BLaER1 treated with 17β-estradiol and CSF1 and Interleukin-3, amounts not matched to agents 10 nM and 100 nM (cell line): Measurements from ENCODE around the gene PRTN3.
A peak's percentile ranks its signal among the peaks of the same experiment; 100 is the strongest.

ENCODE experiments used
- H3K27ac ChIP-seq, 11 experiments: shearing (Covaris generic); formaldehyde crosslinking; 2 replicates each; pipeline ENCODE4 v1.8.1; 2022
- H3K27me3 ChIP-seq, 11 experiments: shearing (Covaris generic); formaldehyde crosslinking; 2 replicates each; pipeline ENCODE4 v1.8.1; 2022
- H3K36me3 ChIP-seq, 11 experiments: shearing (Covaris generic); formaldehyde crosslinking; 2 replicates each; pipeline ENCODE4 v1.8.1; 2022
- H3K4me1 ChIP-seq, 10 experiments: shearing (Covaris generic); formaldehyde crosslinking; 2 replicates each; pipeline ENCODE4 v1.8.1; 2022
- H3K4me2 ChIP-seq, 11 experiments: shearing (Covaris generic); formaldehyde crosslinking; 2 replicates each; pipeline ENCODE4 v1.8.1; 2022
- H3K4me3 ChIP-seq, 10 experiments: shearing (Covaris generic); formaldehyde crosslinking; 2 replicates each; pipeline ENCODE4 v1.8.1; 2022
- H3K9ac ChIP-seq, 11 experiments: shearing (Covaris generic); formaldehyde crosslinking; 2 replicates each; pipeline ENCODE4 v1.8.1; 2022
- H3K9me3 ChIP-seq, 11 experiments: shearing (Covaris generic); formaldehyde crosslinking; replicated peaks in 1 of 11; 2 replicates each; pipeline ENCODE4 v1.8.1; 2022
- H4K20me1 ChIP-seq, 11 experiments: shearing (Covaris generic); formaldehyde crosslinking; 2 replicates each; pipeline ENCODE4 v1.8.1; 2022
- Cebpa-rat ChIP-seq, 11 experiments: shearing (Covaris generic); IDR thresholded peaks; 2 replicates each; pipeline ENCODE4 v1.8.1; 2022

Gene PRTN3, protein sequence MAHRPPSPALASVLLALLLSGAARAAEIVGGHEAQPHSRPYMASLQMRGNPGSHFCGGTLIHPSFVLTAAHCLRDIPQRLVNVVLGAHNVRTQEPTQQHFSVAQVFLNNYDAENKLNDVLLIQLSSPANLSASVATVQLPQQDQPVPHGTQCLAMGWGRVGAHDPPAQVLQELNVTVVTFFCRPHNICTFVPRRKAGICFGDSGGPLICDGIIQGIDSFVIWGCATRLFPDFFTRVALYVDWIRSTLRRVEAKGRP

DNA sequence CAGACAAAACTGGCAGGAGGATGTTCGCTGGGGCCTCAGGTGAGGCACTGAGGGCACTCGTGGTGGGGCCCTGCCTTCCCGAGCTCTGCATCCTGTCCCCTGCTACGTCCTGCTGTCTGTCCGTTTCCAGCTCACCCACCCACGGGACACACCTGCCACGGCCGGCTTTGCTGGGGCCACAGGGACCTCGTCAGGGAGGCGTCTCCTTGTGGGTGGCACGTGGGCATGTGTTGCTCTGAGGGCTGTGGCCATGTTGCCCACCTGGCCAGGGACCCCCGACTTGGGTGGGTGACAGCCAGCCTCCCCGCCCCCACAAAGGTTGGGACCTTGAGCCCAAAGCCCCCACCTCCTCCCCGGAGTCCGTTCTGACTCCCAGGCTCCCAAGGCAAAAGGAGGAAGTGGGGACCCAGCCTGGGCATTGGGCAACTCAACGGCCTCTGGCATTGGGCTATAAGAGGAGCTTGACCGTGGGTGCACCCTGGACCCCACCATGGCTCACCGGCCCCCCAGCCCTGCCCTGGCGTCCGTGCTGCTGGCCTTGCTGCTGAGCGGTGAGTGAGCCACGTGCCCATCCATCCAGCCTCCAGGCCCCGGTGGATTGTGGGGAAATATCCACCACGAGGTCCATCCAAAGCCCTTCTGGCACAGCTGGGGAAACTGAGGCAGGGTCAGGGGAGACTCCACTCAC, at the start of gene PRTN3:
Gene PRTN3 (plus strand): TSS at position 481 of the 688 bp plus-strand sequence. CDS start 10 bp downstream, at position 491.
- Histone ChIP-seq H3K27ac (no peak within 1 kb of the TSS), H3K9me3 (no peaks in the 10 kb centered on the region), H3K27me3 (peaks cover 40 to 60% (median 49%) of the 10 kb centered on the region in 11 experiments), H4K20me1 (peaks cover 0 to 20% (median 0%) of the 10 kb centered on the region in 11 experiments; a peak in 7 of 22 replicates), H3K4me1 (peaks cover 19 to 44% (median 30%) of the 10 kb centered on the region in 10 experiments), H3K9ac (peak within 1 kb of the TSS in 1 of 11 experiments; percentile 49; a peak in 2 of 22 replicates), H3K36me3 (no peaks in the 10 kb centered on the region), H3K4me3 (no peak within 1 kb of the TSS), H3K4me2 (peak within 1 kb of the TSS; percentile 41 to 80 (median 74); a peak in 21 of 22 replicates)
- peak in 1 of 11 experiments; percentile 18; a peak in 1 of 22 replicates for TF ChIP-seq Cebpa-rat (IDR thresholded peaks at IDR 0.05)

DNA sequence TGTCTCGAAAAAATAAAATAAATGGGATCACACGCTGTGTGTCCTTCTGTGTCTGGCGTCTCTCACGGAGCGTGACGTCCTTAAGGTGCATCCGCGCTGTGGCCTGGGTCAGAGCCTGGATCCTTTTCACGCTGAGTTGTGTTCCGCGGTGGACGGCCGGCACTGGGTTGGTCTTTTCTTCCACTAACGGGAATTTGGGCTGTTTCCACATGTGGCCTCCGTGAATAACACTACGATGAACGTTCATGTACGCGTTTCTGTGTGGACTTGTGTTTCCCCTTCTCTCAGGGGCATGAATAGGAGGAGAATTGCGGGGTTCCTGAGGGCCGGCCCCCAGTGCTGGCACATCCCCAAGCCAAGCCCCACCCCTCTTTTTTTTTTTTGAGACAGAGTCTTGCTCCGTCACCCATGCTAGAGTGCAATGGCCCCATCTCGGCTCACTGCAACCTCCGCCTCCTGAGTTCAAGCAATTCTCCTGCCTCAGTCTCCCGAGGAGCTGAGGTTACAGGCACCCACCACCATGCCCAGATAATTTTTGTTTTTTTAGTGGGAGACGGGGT, 49.7 kb upstream of the PRTN3 start:
- Histone ChIP-seq H4K20me1 (no peaks in the 10 kb centered on the region), H3K9ac (no peak overlapping the region), H3K9me3 (no peaks in the 10 kb centered on the region), H3K27me3 (no peaks in the 10 kb centered on the region), H3K4me1 (peaks cover 23 to 43% (median 31%) of the 10 kb centered on the region in 10 experiments), H3K4me3 (no peak overlapping the region), H3K27ac (no peak overlapping the region), H3K4me2 (peak overlapping the region in 4 of 11 experiments; percentile 18 to 38 (median 36); a peak in 6 of 22 replicates), H3K36me3 (no peaks in the 10 kb centered on the region)
- TF ChIP-seq Cebpa-rat (IDR thresholded peaks at IDR 0.05): no peak

DNA sequence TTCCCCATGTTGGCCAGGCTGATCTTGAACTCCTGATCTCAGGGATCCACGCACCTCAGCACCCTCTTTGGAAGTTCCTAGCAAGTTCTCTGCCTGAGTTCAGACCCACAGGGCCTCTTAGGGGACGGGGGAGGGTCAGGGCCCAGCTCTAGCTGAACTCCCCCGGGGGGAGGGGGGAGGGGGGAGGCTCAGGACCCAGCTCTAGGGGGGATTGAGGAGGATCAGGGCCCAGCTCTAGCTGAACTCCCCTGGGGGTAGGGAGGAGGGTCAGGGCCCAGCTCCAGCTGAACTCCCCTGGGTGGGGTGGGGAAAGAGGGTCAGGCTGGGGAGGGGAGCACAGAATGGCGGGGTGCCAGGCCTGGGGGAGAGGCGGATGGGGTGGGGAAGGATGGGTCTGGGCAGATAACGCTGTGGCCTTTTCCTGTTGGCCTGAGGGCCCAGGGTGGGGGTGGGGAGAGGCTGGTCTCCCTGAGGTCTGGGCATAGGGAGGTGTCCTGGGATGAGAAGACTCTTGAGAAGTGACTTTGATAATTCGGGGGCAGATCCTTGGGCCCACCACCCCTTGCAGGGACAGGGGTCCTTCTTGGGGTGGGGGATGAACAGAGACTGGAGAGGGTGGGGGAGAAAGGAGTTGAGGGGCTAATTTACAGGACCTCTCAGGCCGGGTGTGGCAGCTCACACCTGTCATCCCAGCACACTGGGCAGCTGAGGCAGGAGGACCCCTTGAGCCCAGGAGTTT, 49.1 kb upstream of the PRTN3 start:
- H3K27ac ChIP-seq: peak overlapping the region in 5 of 11 experiments; percentile 7 to 29 (median 18); a peak in 5 of 22 replicates
- H3K4me2 ChIP-seq: peak overlapping the region in 9 of 11 experiments; percentile 5 to 38 (median 21); a peak in 9 of 22 replicates

DNA sequence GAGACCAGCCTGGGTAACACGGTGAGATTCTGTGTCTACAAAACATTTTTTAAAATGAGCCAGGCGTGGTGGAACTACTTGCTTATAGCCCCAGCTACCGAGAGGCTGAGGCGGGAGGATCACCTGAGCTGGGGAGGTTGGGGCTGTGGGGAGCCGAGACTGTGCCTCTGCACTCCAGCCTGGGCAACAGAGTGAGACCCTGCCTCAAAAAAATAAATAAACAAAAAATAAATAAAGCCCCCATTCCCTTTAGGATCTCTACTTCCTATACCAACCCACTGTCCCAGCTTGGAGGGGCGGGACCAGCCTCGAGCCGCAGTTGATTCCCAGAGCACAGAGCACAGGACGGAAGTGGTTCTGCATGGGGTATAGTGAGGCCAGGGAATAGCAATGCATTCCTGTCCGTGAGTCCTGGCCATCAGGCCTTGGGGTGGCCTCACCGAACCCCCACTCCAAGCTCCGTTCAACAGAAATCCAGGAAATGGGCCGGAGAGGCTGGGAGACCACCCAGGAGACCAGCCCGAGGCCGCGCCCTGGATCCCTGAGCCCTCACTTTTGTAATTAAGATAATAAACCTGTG, 48.4 kb upstream of the PRTN3 start:
- Histone ChIP-seq H3K4me1 (peaks cover 28 to 48% (median 36%) of the 10 kb centered on the region in 10 experiments), H4K20me1 (peaks cover 0 to under 1% (median 0%) of the 10 kb centered on the region in 11 experiments; a peak in 1 of 22 replicates), H3K36me3 (no peaks in the 10 kb centered on the region), H3K9ac (peak overlapping the region in 4 of 11 experiments; percentile 6 to 35 (median 18); a peak in 3 of 22 replicates), H3K27me3 (no peaks in the 10 kb centered on the region), H3K4me3 (no peak overlapping the region), H3K27ac (peak overlapping the region in 5 of 11 experiments; percentile 7 to 29 (median 18); a peak in 5 of 22 replicates), H3K9me3 (no peaks in the 10 kb centered on the region), H3K4me2 (peak overlapping the region in 7 of 11 experiments; percentile 5 to 30 (median 9); a peak in 3 of 22 replicates)
- TF ChIP-seq Cebpa-rat (IDR thresholded peaks at IDR 0.05): no peak

More for the DNA sequence above, 49.1 kb upstream of the PRTN3 start:
- H3K4me3 ChIP-seq: no peak overlapping the region
- H3K27me3 ChIP-seq: no peaks in the 10 kb centered on the region
- H3K36me3 ChIP-seq: no peaks in the 10 kb centered on the region
- no peaks in the 10 kb centered on the region for H3K9me3 ChIP-seq
- no peaks in the 10 kb centered on the region for H4K20me1 ChIP-seq
- peak overlapping the region in 3 of 11 experiments; percentile 6 to 19 (median 17); a peak in 3 of 22 replicates for H3K9ac ChIP-seq
- TF ChIP-seq Cebpa-rat (IDR thresholded peaks at IDR 0.05): no peak
- peaks cover 28 to 48% (median 36%) of the 10 kb centered on the region in 10 experiments for H3K4me1 ChIP-seq

DNA sequence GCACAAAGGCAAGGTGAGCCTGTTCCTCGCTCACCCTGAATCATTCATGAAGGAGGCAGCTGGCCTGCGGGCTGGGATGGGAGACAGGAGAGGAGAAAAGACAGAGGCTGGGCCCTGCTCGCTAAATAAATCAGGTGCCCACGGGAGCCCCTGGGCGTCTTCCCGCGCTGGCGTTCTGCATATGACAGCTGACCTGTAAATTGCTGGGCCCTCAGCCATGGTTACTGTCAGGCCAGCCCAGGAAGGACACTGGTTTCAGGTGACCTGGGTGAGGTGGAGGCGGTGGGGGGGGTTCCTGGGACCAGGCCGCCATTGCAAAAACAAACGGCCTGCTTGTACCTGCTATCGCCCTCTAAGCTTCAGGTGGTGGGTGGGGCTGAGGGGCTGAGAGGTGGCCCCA, 47.0 kb upstream of the PRTN3 start:
- peaks cover 25 to 43% (median 32%) of the 10 kb centered on the region in 10 experiments for H3K4me1 ChIP-seq
- H3K4me2 ChIP-seq: no peak overlapping the region
- no peak overlapping the region for H3K27ac ChIP-seq
- peaks cover 0 to 9% (median 8%) of the 10 kb centered on the region in 11 experiments; a peak in 20 of 22 replicates for H3K36me3 ChIP-seq
- H3K4me3 ChIP-seq: no peak overlapping the region
- no peak overlapping the region for H3K9ac ChIP-seq
- no peak for TF ChIP-seq Cebpa-rat (IDR thresholded peaks at IDR 0.05)
- H3K27me3 ChIP-seq: no peaks in the 10 kb centered on the region
- peaks cover 10 to 14% (median 11%) of the 10 kb centered on the region in 11 experiments for H4K20me1 ChIP-seq
- H3K9me3 ChIP-seq: peaks cover 0 to 3% (median 0%) of the 10 kb centered on the region in 11 experiments; a peak in 2 of 22 replicates

DNA sequence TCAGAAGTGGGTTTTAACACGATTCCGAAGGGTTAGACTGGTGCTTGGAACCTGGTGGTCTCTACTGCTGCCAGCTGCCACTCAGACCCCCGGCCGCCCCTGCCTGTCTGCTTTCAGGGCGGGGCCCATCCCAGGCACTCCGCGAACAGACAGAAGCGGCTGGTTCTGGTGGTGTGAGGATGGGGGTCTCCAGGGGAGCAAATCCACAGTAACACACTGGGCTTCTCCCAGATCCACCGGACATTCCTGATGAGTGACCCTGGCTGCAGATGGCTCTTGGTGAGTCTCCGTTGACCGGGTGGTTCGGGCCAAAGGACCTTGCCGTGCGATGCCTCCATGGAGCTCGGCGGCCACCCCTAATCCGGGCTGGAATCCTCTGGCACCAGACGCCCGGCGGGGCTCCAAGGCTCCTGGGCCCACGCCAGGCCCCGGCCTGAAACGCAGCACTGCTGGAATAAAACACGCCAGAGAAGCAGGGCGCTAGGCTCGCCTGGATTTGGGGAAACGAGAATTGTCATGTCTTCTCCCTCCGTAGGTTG, 45.7 kb upstream of the PRTN3 start:
- Histone ChIP-seq H3K4me2 (no peak overlapping the region), H3K4me1 (peaks cover 23 to 42% (median 33%) of the 10 kb centered on the region in 10 experiments), H3K36me3 (peaks cover 10 to 23% (median 22%) of the 10 kb centered on the region in 11 experiments), H4K20me1 (peaks cover 23 to 28% (median 24%) of the 10 kb centered on the region in 11 experiments), H3K27ac (no peak overlapping the region), H3K9ac (no peak overlapping the region), H3K27me3 (no peaks in the 10 kb centered on the region), H3K4me3 (no peak overlapping the region), H3K9me3 (peaks cover 0 to 3% (median 0%) of the 10 kb centered on the region in 11 experiments; a peak in 2 of 22 replicates)
- no peak for TF ChIP-seq Cebpa-rat (IDR thresholded peaks at IDR 0.05)

DNA sequence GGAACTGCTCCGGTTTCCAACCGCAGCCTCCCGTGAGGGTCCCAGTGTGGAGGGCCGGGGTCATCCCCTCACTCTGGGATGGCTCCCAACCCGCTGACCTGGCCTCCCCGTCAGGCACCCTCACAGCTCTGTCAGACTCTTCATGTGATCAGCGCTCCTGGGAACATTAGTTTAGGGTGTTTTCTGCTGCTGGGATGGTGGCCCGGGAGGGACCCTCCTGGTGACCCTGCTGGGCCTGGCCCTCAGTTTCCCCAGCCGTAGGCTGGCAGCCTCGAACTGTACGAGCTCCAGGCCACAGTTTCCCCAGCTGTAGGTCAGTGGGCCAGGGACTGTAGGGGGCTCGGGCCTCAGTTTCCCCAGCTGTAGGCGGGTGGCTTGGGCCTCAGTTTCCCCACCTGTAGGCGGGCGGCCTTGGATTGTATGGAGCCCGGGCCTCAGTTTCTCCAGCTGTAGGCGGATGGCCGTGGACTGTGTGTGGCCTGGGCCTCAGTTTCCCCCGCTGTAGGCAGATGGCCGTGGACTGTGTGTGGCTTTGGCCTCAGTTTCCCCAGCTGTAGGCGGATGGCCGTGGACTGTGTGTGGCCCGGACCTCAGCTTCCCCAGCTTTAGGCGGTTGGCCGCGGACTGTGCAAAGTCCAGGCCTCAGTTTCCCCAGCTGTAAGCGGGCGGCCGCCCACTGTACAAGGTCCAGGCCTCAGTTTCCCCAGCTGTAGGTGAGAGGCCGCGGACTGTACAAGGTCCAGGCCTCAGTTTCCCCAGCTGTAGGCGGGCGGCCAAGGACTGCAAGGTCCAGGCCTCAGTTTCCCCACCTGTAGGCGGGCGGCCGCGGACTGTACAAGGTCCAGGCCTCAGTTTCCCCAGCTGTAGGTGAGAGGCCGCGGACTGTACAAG, 44.9 kb upstream of the PRTN3 start:
- peaks cover 31 to 35% (median 32%) of the 10 kb centered on the region in 11 experiments for H4K20me1 ChIP-seq

More for the DNA sequence above, 44.9 kb upstream of the PRTN3 start:
- H3K27me3 ChIP-seq: no peaks in the 10 kb centered on the region
- H3K36me3 ChIP-seq: peaks cover 17 to 31% (median 30%) of the 10 kb centered on the region in 11 experiments
- peak overlapping the region; percentile 78 to 98 (median 92) for H3K4me2 ChIP-seq
- peak overlapping the region; percentile 76 to 98 (median 84) for H3K9ac ChIP-seq
- peaks cover 0 to 3% (median 0%) of the 10 kb centered on the region in 11 experiments; a peak in 2 of 22 replicates for H3K9me3 ChIP-seq
- H3K27ac ChIP-seq: peak overlapping the region; percentile 22 to 96 (median 84); a peak in 21 of 22 replicates
- no peak for TF ChIP-seq Cebpa-rat (IDR thresholded peaks at IDR 0.05)
- H3K4me1 ChIP-seq: peaks cover 31 to 45% (median 38%) of the 10 kb centered on the region in 10 experiments
- peak overlapping the region; percentile 58 to 76 (median 67) for H3K4me3 ChIP-seq
